Activated T-cell treated with anti-CD3 and anti-CD28 coated beads, Interleukin-2, amount 50 U/mL, for 4 hours (primary cell): ENCODE data around the gene KIAA1549. TPM values are rescaled to one million over a fixed set of nuclear protein-coding genes. Genes with fewer than 3 reads are reported as not detected.

Experiments used
- ATAC-seq, 2 donors: fragments of 200-7000 bp; cut with Tn5 transposase; one replicate each; pipeline ENCODE4 v1.10.0; 2021
- DNase-seq: peaks from one replicate; pipeline ENCODE4 v3.0.0-alpha.2; 2020
- H3K27me3 Mint-ChIP-seq: one replicate; pipeline ENCODE4 v1.8.0; 2021; ENCODE audit warnings: low read depth, mixed read lengths
- H3K36me3 Mint-ChIP-seq: one replicate; pipeline ENCODE4 v1.8.0; 2022; ENCODE audit warnings: mixed read lengths; ENCODE audit not compliant: insufficient read depth
- H3K4me1 Mint-ChIP-seq: one replicate; pipeline ENCODE4 v1.8.0; 2021; ENCODE audit warnings: low read depth, mixed read lengths
- H3K4me3 Mint-ChIP-seq: one replicate; pipeline ENCODE4 v1.8.0; 2021; ENCODE audit warnings: mild to moderate bottlenecking, moderate library complexity, mixed read lengths
- H3K9me3 Mint-ChIP-seq: one replicate; pipeline ENCODE4 v1.8.0; 2021; ENCODE audit warnings: mixed read lengths
- total RNA-seq, 3 donors: library from RNA; stranded (reverse); gene quantifications; one replicate each; pipeline ENCODE4 v1.2.1, GENCODE V29; 2021

The KIAA1549 gene
- total RNA-seq, 3 donors from 2014 or later: 0.27 to 0.53 (median 0.46) TPM

GRCh38 chr7:138962561-138963270, 18.5 kb downstream of the KIAA1549 start:
- peaks cover 8% of the 10 kb centered on the region for H3K27me3 Mint-ChIP-seq
- H3K4me1 Mint-ChIP-seq: peaks cover 3% of the 10 kb centered on the region
- no peaks in the 10 kb centered on the region for H3K36me3 Mint-ChIP-seq
- no peak for ATAC-seq
- no peaks in the 10 kb centered on the region for H3K9me3 Mint-ChIP-seq
- no peak for DNase-seq
- no peak overlapping the region for H3K4me3 Mint-ChIP-seq

- Mint-ChIP-seq H3K27me3 (peaks cover 10% of the 10 kb centered on the region), H3K9me3 (peaks cover 1% of the 10 kb centered on the region), H3K4me3 (no peak overlapping the region), H3K36me3 (no peaks in the 10 kb centered on the region), H3K4me1 (peaks cover 3% of the 10 kb centered on the region)
- no peak for ATAC-seq
- no peak for DNase-seq
These were observed 20.0 kb downstream of the KIAA1549 start for GRCh38 chr7:138961159-138961558.

- H3K27me3 Mint-ChIP-seq: peaks cover 6% of the 10 kb centered on the region
- no peaks in the 10 kb centered on the region for H3K4me1 Mint-ChIP-seq
- H3K4me3 Mint-ChIP-seq: no peak overlapping the region
- H3K36me3 Mint-ChIP-seq: no peaks in the 10 kb centered on the region
- peaks cover 4% of the 10 kb centered on the region for H3K9me3 Mint-ChIP-seq
- ATAC-seq: no peak
- DNase-seq: no peak
These were observed 22.7 kb downstream of the KIAA1549 start for GRCh38 chr7:138958391-138958956.

- Mint-ChIP-seq H3K36me3 (no peaks in the 10 kb centered on the region), H3K4me3 (no peak overlapping the region), H3K27me3 (peaks cover 4% of the 10 kb centered on the region), H3K4me1 (no peaks in the 10 kb centered on the region), H3K9me3 (peaks cover 4% of the 10 kb centered on the region)
- DNase-seq (no peak), ATAC-seq (no peak)
These were observed 23.3 kb downstream of the KIAA1549 start for GRCh38 chr7:138957753-138958390.

- H3K36me3 Mint-ChIP-seq: no peaks in the 10 kb centered on the region
- H3K9me3 Mint-ChIP-seq: peaks cover 4% of the 10 kb centered on the region
- no peak for ATAC-seq
- no peak for DNase-seq
- no peak overlapping the region for H3K4me3 Mint-ChIP-seq
- peaks cover 2% of the 10 kb centered on the region for H3K27me3 Mint-ChIP-seq
- no peaks in the 10 kb centered on the region for H3K4me1 Mint-ChIP-seq
These were observed 24.0 kb downstream of the KIAA1549 start for GRCh38 chr7:138957217-138957616.

GRCh38 chr7:138954545-138955475, 26.4 kb downstream of the KIAA1549 start:
- H3K4me1 Mint-ChIP-seq: no peaks in the 10 kb centered on the region
- H3K36me3 Mint-ChIP-seq: no peaks in the 10 kb centered on the region
- no peak for DNase-seq
- peaks cover 4% of the 10 kb centered on the region for H3K9me3 Mint-ChIP-seq
- no peak overlapping the region for H3K4me3 Mint-ChIP-seq
- peaks cover 5% of the 10 kb centered on the region for H3K27me3 Mint-ChIP-seq
- ATAC-seq: no peak

GRCh38 chr7:138952791-138953190, 28.4 kb downstream of the KIAA1549 start:
- H3K4me1 Mint-ChIP-seq: no peaks in the 10 kb centered on the region
- DNase-seq (no peak), ATAC-seq (no peak)
- peaks cover 8% of the 10 kb centered on the region for H3K27me3 Mint-ChIP-seq
- peaks cover 4% of the 10 kb centered on the region for H3K9me3 Mint-ChIP-seq
- H3K36me3 Mint-ChIP-seq: no peaks in the 10 kb centered on the region
- no peak overlapping the region for H3K4me3 Mint-ChIP-seq

GRCh38 chr7:138951953-138952352, 29.2 kb downstream of the KIAA1549 start:
- no peak for DNase-seq
- no peak overlapping the region for H3K4me3 Mint-ChIP-seq
- peaks cover 6% of the 10 kb centered on the region for H3K27me3 Mint-ChIP-seq
- ATAC-seq: no peak
- no peaks in the 10 kb centered on the region for H3K36me3 Mint-ChIP-seq
- no peaks in the 10 kb centered on the region for H3K4me1 Mint-ChIP-seq
- peaks cover 4% of the 10 kb centered on the region for H3K9me3 Mint-ChIP-seq

GRCh38 chr7:138949421-138950088, 31.6 kb downstream of the KIAA1549 start:
- no peak for DNase-seq
- Mint-ChIP-seq H3K9me3 (no peaks in the 10 kb centered on the region), H3K4me3 (no peak overlapping the region), H3K4me1 (no peaks in the 10 kb centered on the region), H3K27me3 (peaks cover 6% of the 10 kb centered on the region), H3K36me3 (no peaks in the 10 kb centered on the region)
- ATAC-seq: no peak

GRCh38 chr7:138948403-138948802, 32.8 kb downstream of the KIAA1549 start:
- ATAC-seq: no peak
- H3K27me3 Mint-ChIP-seq: peaks cover 6% of the 10 kb centered on the region
- no peaks in the 10 kb centered on the region for H3K4me1 Mint-ChIP-seq
- no peak overlapping the region for H3K4me3 Mint-ChIP-seq
- DNase-seq: no peak
- no peaks in the 10 kb centered on the region for H3K36me3 Mint-ChIP-seq
- H3K9me3 Mint-ChIP-seq: no peaks in the 10 kb centered on the region

GRCh38 chr7:138945821-138946220, 35.4 kb downstream of the KIAA1549 start:
- DNase-seq: no peak
- Mint-ChIP-seq H3K27me3 (peaks cover 6% of the 10 kb centered on the region), H3K36me3 (no peaks in the 10 kb centered on the region), H3K9me3 (no peaks in the 10 kb centered on the region), H3K4me3 (no peak overlapping the region), H3K4me1 (no peaks in the 10 kb centered on the region)
- ATAC-seq: no peak

- H3K27me3 Mint-ChIP-seq: peaks cover 3% of the 10 kb centered on the region
These were observed 36.0 kb downstream of the KIAA1549 start for GRCh38 chr7:138945154-138945553.

GRCh38 chr7:138944592-138944991, 36.6 kb downstream of the KIAA1549 start:
- Mint-ChIP-seq H3K27me3 (peaks cover 3% of the 10 kb centered on the region), H3K36me3 (no peaks in the 10 kb centered on the region), H3K4me1 (no peaks in the 10 kb centered on the region), H3K9me3 (no peaks in the 10 kb centered on the region), H3K4me3 (no peak overlapping the region)
- ATAC-seq: no peak
- no peak for DNase-seq

More at GRCh38 chr7:138945154-138945553, 36.0 kb downstream of the KIAA1549 start:
- no peak for DNase-seq
- no peak for ATAC-seq
- H3K36me3 Mint-ChIP-seq: no peaks in the 10 kb centered on the region
- H3K4me1 Mint-ChIP-seq: no peaks in the 10 kb centered on the region
- H3K4me3 Mint-ChIP-seq: no peak overlapping the region
- H3K9me3 Mint-ChIP-seq: no peaks in the 10 kb centered on the region

GRCh38 chr7:138943061-138943460, 38.1 kb downstream of the KIAA1549 start:
- Mint-ChIP-seq H3K27me3 (peaks cover 1% of the 10 kb centered on the region), H3K4me1 (no peaks in the 10 kb centered on the region), H3K36me3 (no peaks in the 10 kb centered on the region), H3K9me3 (no peaks in the 10 kb centered on the region), H3K4me3 (no peak overlapping the region)
- DNase-seq: no peak
- no peak for ATAC-seq
